ENCODE results near the gene NPRL2. TPM values are rescaled to one million over a fixed set of nuclear protein-coding genes. Genes with fewer than 3 reads are reported as not detected.

The NPRL2 gene
- total RNA-seq, 1 experiment from 2014 or later = 29.8 TPM

DNA sequence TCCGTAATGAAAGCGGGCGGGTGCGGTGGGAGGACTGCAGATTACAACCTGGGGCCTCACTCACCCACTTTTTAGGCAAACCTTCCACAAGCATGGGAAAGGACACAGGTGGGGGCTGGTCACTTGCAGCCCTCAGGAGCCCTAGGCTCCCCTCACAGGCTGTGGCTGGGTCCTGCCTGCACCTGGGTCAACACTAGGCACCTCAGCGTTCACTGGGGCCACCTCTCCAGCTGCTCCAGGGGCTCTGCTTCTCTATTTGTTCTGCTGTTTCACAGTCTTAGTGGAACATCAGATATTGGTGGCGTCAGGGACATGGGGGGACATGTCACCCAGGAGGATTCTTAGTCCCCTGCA is 38.8 kb upstream of the NPRL2 start:
- TF ChIP-seq, protein P1, sequence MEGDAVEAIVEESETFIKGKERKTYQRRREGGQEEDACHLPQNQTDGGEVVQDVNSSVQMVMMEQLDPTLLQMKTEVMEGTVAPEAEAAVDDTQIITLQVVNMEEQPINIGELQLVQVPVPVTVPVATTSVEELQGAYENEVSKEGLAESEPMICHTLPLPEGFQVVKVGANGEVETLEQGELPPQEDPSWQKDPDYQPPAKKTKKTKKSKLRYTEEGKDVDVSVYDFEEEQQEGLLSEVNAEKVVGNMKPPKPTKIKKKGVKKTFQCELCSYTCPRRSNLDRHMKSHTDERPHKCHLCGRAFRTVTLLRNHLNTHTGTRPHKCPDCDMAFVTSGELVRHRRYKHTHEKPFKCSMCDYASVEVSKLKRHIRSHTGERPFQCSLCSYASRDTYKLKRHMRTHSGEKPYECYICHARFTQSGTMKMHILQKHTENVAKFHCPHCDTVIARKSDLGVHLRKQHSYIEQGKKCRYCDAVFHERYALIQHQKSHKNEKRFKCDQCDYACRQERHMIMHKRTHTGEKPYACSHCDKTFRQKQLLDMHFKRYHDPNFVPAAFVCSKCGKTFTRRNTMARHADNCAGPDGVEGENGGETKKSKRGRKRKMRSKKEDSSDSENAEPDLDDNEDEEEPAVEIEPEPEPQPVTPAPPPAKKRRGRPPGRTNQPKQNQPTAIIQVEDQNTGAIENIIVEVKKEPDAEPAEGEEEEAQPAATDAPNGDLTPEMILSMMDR (IDR thresholded peaks at IDR 0.05; ENCODE audit: insufficient read depth in 1 of 2, low read depth in 1 of 2, low read length in 1 of 2, severe bottlenecking in 1 of 2, unreplicated experiment in 1 of 2) = no peak
- H3K9me3 Mint-ChIP-seq (ENCODE audit: unreplicated experiment) = no peaks in the 10 kb centered on the region
- H3K4me3 Mint-ChIP-seq (ENCODE audit: unreplicated experiment) = no peak overlapping the region
- H3K4me1 Mint-ChIP-seq (ENCODE audit: low read depth, unreplicated experiment) = no peaks in the 10 kb centered on the region
- H3K36me3 Mint-ChIP-seq (ENCODE audit: insufficient read depth, unreplicated experiment) = no peaks in the 10 kb centered on the region
- ChIA-PET POLR2A (interaction anchor here (0.6 kb wide), 1 partner anchor 1606 kb away, joined by 5 read pairs; the partner anchor contains the start of gene RPL29), CTCF (interaction anchor here (0.6 kb wide), 1 partner anchor 115 kb away, joined by 8 read pairs; no protein-coding TSS in a partner anchor)
- Histone ChIP-seq H3K4me1 (no peaks in the 10 kb centered on the region), H3K9me3 (no peaks in the 10 kb centered on the region), H3K27me3 (replicated peaks; ENCODE audit: control insufficient read depth, insufficient read depth, low read length) (no peaks in the 10 kb centered on the region), H3K36me3 (ENCODE audit: control insufficient read depth, insufficient read depth, low read length) (no peaks in the 10 kb centered on the region), H3K4me3 (ENCODE audit: low read depth, low read length) (no peak overlapping the region)
- BruUV-seq (replicated peaks) = no TSS peak
- no peaks in the 10 kb centered on the region for H3K27me3 Mint-ChIP-seq (ENCODE audit: insufficient read depth, unreplicated experiment)
- intact Hi-C loops (cut with micrococcal nuclease; ENCODE audit: unreplicated experiment) = no loop called here
- no peak for DNase-seq
- H3K27ac Mint-ChIP-seq (ENCODE audit: unreplicated experiment) = no peak overlapping the region

DNA sequence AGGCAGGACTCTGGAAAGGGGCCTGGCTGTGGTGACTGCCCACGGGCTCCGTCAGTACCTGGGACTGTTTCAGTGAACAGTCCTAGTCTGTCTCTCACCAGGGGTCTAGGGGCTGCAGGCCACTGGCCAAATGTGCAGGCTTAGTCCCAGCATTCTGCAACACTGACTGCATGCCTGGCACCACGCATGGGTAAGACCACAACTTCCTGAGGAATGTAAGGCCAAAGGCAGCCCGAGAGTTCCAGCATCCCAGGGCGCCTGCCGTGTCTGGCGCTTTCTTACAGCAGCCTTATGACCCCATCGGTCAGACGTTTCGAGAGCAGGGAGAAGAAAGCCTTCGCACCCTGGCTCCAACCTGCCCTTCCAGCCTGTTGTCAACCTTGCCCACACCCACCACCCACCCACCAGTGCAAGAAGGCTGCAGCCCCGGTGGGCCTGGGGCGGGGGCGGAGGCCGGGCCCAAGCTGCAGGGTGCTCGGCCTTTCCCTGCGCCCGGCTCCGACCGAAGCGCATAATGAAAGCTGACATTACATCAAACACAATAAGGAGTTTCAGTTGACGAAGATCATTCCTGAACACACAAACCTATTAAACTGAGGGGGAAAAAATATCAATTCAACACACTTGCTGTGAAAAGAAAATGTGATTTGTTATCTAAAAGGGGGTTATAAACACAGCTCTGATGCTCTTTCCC is 38.3 kb upstream of the NPRL2 start:
- intact Hi-C loops (cut with micrococcal nuclease; ENCODE audit: unreplicated experiment) = no loop called here
- Mint-ChIP-seq H3K27ac (ENCODE audit: unreplicated experiment) (no peak overlapping the region), H3K27me3 (ENCODE audit: insufficient read depth, unreplicated experiment) (peaks cover 2% of the 10 kb centered on the region)

DNA sequence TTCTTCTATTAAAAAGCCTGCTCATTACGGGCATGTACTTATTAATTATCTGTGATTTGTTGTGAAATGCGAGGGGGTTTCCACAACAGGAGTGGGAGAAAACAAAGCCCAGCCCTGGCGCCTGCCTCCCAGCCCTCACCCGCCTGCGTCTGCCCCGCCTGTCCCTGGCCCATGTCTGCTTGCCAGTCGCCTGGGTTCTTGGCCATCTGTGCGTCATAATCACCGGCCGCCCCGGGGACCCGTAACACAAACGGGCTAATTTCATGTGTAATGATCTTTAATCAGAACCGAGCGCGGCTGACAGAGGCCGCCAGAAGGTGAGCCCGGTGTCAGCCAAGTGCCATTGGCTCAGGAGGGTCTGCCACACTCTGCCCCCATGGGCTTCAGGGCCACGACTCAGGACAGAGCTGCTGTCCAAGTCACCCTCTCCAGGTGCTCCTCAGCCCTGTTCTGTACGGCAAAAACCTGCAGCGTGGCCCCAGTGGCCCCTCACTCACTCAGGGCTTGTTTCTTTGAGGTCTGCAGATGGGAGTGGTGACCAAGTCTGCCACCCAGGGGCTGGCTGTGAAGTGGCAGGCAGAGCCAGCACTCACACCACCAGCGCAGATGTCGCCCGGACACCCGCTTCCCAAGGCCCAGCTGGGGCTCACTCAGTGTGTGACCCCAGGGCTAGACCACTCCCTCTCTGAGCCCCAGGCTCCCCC is 37.6 kb upstream of the NPRL2 start:
- Mint-ChIP-seq H3K27ac (ENCODE audit: unreplicated experiment) (no peak overlapping the region), H3K9me3 (ENCODE audit: unreplicated experiment) (no peaks in the 10 kb centered on the region), H3K4me1 (ENCODE audit: low read depth, unreplicated experiment) (no peaks in the 10 kb centered on the region), H3K4me3 (ENCODE audit: unreplicated experiment) (no peak overlapping the region), H3K36me3 (ENCODE audit: insufficient read depth, unreplicated experiment) (no peaks in the 10 kb centered on the region), H3K27me3 (ENCODE audit: insufficient read depth, unreplicated experiment) (peaks cover 2% of the 10 kb centered on the region)
- no peaks in the 10 kb centered on the region for H3K27me3 ChIP-seq (replicated peaks; ENCODE audit: control insufficient read depth, insufficient read depth, low read length)
- TF ChIP-seq, protein P1 (IDR thresholded peaks at IDR 0.05; ENCODE audit: insufficient read depth in 1 of 2, low read depth in 1 of 2, low read length in 1 of 2, severe bottlenecking in 1 of 2, unreplicated experiment in 1 of 2) = peak; percentile 34 to 55
- ChIA-PET CTCF (interaction anchor here (1.8 kb wide), 1 partner anchor 18 kb away, joined by 4 read pairs; no protein-coding TSS in a partner anchor), POLR2A (no interaction called here)
- intact Hi-C loops (cut with micrococcal nuclease; ENCODE audit: unreplicated experiment) = no loop called here
- H3K36me3 ChIP-seq (ENCODE audit: control insufficient read depth, insufficient read depth, low read length) = no peaks in the 10 kb centered on the region
- H3K4me3 ChIP-seq (ENCODE audit: low read depth, low read length) = no peak overlapping the region
- H3K4me1 ChIP-seq = no peaks in the 10 kb centered on the region
- no peaks in the 10 kb centered on the region for H3K9me3 ChIP-seq
- BruUV-seq (replicated peaks) = no TSS peak
- DNase-seq = peak in 1 of 2 experiments; percentile 45

More for the DNA sequence above, 38.3 kb upstream of the NPRL2 start:
- no peak for DNase-seq
- no TSS peak for BruUV-seq (replicated peaks)
- no peaks in the 10 kb centered on the region for H3K27me3 ChIP-seq (replicated peaks; ENCODE audit: control insufficient read depth, insufficient read depth, low read length)
- no peaks in the 10 kb centered on the region for H3K9me3 Mint-ChIP-seq (ENCODE audit: unreplicated experiment)
- TF ChIP-seq, protein P1 (IDR thresholded peaks at IDR 0.05; ENCODE audit: insufficient read depth in 1 of 2, low read depth in 1 of 2, low read length in 1 of 2, severe bottlenecking in 1 of 2, unreplicated experiment in 1 of 2) = no peak
- ChIA-PET POLR2A (interaction anchor here (0.6 kb wide), 1 partner anchor 1607 kb away, joined by 5 read pairs; the partner anchor contains the start of gene RPL29), CTCF (interaction anchor here (0.6 kb wide), 1 partner anchor 115 kb away, joined by 8 read pairs; no protein-coding TSS in a partner anchor)
- H3K4me1 ChIP-seq = no peaks in the 10 kb centered on the region
- no peak overlapping the region for H3K4me3 Mint-ChIP-seq (ENCODE audit: unreplicated experiment)
- no peaks in the 10 kb centered on the region for H3K9me3 ChIP-seq
- H3K36me3 Mint-ChIP-seq (ENCODE audit: insufficient read depth, unreplicated experiment) = no peaks in the 10 kb centered on the region
- H3K4me3 ChIP-seq (ENCODE audit: low read depth, low read length) = no peak overlapping the region
- H3K36me3 ChIP-seq (ENCODE audit: control insufficient read depth, insufficient read depth, low read length) = no peaks in the 10 kb centered on the region
- H3K4me1 Mint-ChIP-seq (ENCODE audit: low read depth, unreplicated experiment) = no peaks in the 10 kb centered on the region
